ENCODE results near the gene EPAS1.

EPAS1 gene

DNA sequence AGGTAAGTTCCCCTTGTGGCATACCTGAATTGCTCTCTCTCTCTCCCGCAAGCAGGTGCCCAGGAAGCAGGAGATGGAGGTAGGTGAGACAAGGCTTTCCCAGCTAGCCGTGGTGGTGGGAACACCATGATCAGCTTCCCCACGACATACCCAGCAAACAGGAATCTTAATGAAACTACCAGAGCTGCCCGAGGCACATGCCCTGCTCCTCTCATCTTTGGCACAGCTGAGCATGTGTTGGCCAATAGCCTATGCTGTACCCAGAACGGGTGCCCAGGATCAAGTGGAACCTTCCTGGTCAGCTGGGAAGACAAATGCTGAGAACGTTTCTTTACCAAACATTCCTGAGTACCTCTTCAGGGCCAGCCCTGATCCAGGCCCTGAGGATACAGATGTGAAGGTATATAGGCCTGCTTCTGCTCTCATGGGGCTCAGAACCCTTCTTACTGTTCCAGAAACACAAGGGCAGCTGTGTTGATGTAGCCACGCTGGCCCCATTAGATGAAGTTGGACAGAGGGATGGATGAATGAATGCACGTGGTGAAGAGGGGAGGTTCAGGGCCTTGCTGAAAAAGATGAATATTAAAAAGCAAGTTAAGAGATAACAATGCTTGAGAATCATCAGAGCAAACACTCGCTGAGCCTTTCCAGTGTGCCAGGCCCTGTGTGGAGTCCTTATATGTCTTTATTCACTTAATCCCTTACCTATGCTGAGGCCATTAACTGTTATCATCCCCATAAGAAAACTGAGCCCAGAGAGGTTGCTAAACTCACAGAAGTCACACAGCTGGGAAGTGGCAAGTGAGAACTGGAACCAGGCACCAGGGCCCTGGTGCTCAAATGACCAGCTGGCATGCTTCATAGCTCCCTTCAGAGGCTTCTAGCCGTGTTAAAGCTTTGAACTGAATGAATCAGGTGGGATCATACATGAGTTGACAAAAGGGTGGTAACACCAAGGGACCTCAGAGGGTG is 113.4 kb downstream of the EPAS1 start:
- Histone ChIP-seq H3K9ac (ENCODE audit: low read length) (no peak overlapping the region), H3K4me2 (ENCODE audit: low read depth, low read length) (no peak overlapping the region), H3F3A (ENCODE audit: insufficient read depth, low read length) (no peaks in the 10 kb centered on the region), H3K27me3 (replicated peaks; ENCODE audit: insufficient read depth, low read length) (no peaks in the 10 kb centered on the region), H4K20me1 (ENCODE audit: insufficient read depth, low read length) (no peaks in the 10 kb centered on the region), H3K79me2 (ENCODE audit: low read length) (no peaks in the 10 kb centered on the region), H3K9me3 (replicated peaks; ENCODE audit: insufficient read depth, low read length) (no peaks in the 10 kb centered on the region), H3K9me2 (replicated peaks; ENCODE audit: insufficient read depth, low read length) (no peaks in the 10 kb centered on the region), H2AFZ (ENCODE audit: low read length) (no peak overlapping the region), H3K4me1 (ENCODE audit: low read length) (peaks cover 6% of the 10 kb centered on the region; the same call in 1 of the 2 replicates), H3K27ac (ENCODE audit: low read length) (no peak overlapping the region), H3K4me3 (ENCODE audit: low read length) (no peak overlapping the region), H3K36me3 (replicated peaks; ENCODE audit: insufficient read depth, low read length) (no peaks in the 10 kb centered on the region)
- no peak for DNase-seq
- no peak for TF ChIP-seq EZH2phosphoT487 (IDR thresholded peaks at IDR 0.05; ENCODE audit: low read length)
- TF ChIP-seq, protein P1, sequence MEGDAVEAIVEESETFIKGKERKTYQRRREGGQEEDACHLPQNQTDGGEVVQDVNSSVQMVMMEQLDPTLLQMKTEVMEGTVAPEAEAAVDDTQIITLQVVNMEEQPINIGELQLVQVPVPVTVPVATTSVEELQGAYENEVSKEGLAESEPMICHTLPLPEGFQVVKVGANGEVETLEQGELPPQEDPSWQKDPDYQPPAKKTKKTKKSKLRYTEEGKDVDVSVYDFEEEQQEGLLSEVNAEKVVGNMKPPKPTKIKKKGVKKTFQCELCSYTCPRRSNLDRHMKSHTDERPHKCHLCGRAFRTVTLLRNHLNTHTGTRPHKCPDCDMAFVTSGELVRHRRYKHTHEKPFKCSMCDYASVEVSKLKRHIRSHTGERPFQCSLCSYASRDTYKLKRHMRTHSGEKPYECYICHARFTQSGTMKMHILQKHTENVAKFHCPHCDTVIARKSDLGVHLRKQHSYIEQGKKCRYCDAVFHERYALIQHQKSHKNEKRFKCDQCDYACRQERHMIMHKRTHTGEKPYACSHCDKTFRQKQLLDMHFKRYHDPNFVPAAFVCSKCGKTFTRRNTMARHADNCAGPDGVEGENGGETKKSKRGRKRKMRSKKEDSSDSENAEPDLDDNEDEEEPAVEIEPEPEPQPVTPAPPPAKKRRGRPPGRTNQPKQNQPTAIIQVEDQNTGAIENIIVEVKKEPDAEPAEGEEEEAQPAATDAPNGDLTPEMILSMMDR (IDR thresholded peaks at IDR 0.05; ENCODE audit: low read length): no peak
- TF ChIP-seq EZH2 (optimal IDR thresholded peaks at IDR 0.05; ENCODE audit: low read depth, low read length): no peak

DNA sequence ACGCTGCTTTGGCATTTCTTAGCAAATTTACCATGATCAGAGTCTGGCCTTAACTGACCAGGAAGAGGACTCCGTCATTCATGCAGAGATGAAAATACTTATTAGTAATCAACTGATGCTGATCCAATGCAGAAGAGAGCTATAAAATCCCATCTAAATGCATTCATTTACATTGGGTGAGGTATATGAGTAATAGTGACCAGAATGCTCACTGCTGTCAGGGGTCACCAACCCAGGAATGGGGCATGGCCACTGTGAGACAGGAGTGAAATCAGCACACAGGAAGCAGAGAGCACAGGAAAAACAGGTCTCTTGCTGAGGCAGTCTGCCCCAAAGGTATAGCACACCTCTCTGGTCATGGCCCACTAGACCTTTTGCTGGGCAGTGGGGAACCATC is 114.0 kb downstream of the EPAS1 start:
- no peaks in the 10 kb centered on the region for H4K20me1 ChIP-seq (ENCODE audit: insufficient read depth, low read length)
- TF ChIP-seq EZH2phosphoT487 (IDR thresholded peaks at IDR 0.05; ENCODE audit: low read length): no peak
- no peak for TF ChIP-seq EZH2 (optimal IDR thresholded peaks at IDR 0.05; ENCODE audit: low read depth, low read length)
- TF ChIP-seq, protein P1 (IDR thresholded peaks at IDR 0.05; ENCODE audit: low read length): no peak
- H3F3A ChIP-seq (ENCODE audit: insufficient read depth, low read length): no peaks in the 10 kb centered on the region
- no peaks in the 10 kb centered on the region for H3K9me3 ChIP-seq (replicated peaks; ENCODE audit: insufficient read depth, low read length)
- H3K27me3 ChIP-seq (replicated peaks; ENCODE audit: insufficient read depth, low read length): no peaks in the 10 kb centered on the region
- no peaks in the 10 kb centered on the region for H3K36me3 ChIP-seq (replicated peaks; ENCODE audit: insufficient read depth, low read length)
- no peak overlapping the region for H3K27ac ChIP-seq (ENCODE audit: low read length)
- no peaks in the 10 kb centered on the region for H3K9me2 ChIP-seq (replicated peaks; ENCODE audit: insufficient read depth, low read length)
- H3K79me2 ChIP-seq (ENCODE audit: low read length): no peaks in the 10 kb centered on the region
- H3K4me3 ChIP-seq (ENCODE audit: low read length): no peak overlapping the region
- peaks cover 6% of the 10 kb centered on the region; the same call in 1 of the 2 replicates for H3K4me1 ChIP-seq (ENCODE audit: low read length)
- no peak overlapping the region for H2AFZ ChIP-seq (ENCODE audit: low read length)
- no peak overlapping the region for H3K4me2 ChIP-seq (ENCODE audit: low read depth, low read length)
- no peak for DNase-seq
- H3K9ac ChIP-seq (ENCODE audit: low read length): no peak overlapping the region

DNA sequence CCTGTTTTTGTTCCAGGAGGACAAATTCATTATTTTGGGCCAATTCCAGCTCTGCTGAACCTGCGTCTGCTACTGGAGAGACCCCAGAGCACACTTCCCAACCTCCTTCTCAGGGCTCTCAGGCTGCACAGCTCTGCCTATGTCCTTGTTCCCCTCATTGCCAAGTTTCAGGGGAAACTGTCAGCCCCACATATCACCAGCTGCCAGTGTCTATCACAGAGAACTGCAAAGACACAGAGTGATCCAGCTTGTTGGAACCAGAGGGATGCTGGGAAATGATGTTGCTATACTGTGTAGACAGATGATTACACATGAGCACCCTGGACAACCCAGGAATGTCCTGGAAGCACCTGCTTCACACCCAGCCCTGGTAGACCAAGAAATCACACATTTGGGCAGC is 114.8 kb downstream of the EPAS1 start:
- no peak overlapping the region for H2AFZ ChIP-seq (ENCODE audit: low read length)
- peaks cover 6% of the 10 kb centered on the region; the same call in 1 of the 2 replicates for H3K4me1 ChIP-seq (ENCODE audit: low read length)
- TF ChIP-seq EZH2 (optimal IDR thresholded peaks at IDR 0.05; ENCODE audit: low read depth, low read length): no peak
- TF ChIP-seq, protein P1 (IDR thresholded peaks at IDR 0.05; ENCODE audit: low read length): no peak
- TF ChIP-seq EZH2phosphoT487 (IDR thresholded peaks at IDR 0.05; ENCODE audit: low read length): no peak
- H4K20me1 ChIP-seq (ENCODE audit: insufficient read depth, low read length): no peaks in the 10 kb centered on the region
- no peak overlapping the region for H3K4me3 ChIP-seq (ENCODE audit: low read length)
- DNase-seq: no peak
- no peaks in the 10 kb centered on the region for H3K79me2 ChIP-seq (ENCODE audit: low read length)
- H3F3A ChIP-seq (ENCODE audit: insufficient read depth, low read length): no peaks in the 10 kb centered on the region
- H3K27ac ChIP-seq (ENCODE audit: low read length): no peak overlapping the region
- no peaks in the 10 kb centered on the region for H3K9me2 ChIP-seq (replicated peaks; ENCODE audit: insufficient read depth, low read length)
- no peaks in the 10 kb centered on the region for H3K9me3 ChIP-seq (replicated peaks; ENCODE audit: insufficient read depth, low read length)
- H3K27me3 ChIP-seq (replicated peaks; ENCODE audit: insufficient read depth, low read length): no peaks in the 10 kb centered on the region
- no peak overlapping the region for H3K9ac ChIP-seq (ENCODE audit: low read length)
- no peak overlapping the region for H3K4me2 ChIP-seq (ENCODE audit: low read depth, low read length)
- no peaks in the 10 kb centered on the region for H3K36me3 ChIP-seq (replicated peaks; ENCODE audit: insufficient read depth, low read length)

All from MM.1S (cell line).